Heart left ventricle (tissue), 16 donors: ENCODE data around the gene METTL3. TPM values are rescaled to one million over a fixed set of nuclear protein-coding genes. Genes with fewer than 3 reads are reported as not detected.

Experiments used
- ATAC-seq, 4 donors: fragments of 200-7000 bp; cut with Tn5 transposase; one replicate each; pipeline ENCODE4 v1.9.1; 2020 to 2022; ENCODE audit warnings: moderate library complexity in 4 of 4, mild to moderate bottlenecking in 3 of 4, moderate number of reproducible peaks in 1 of 4
- DNase-seq, 5 donors: peaks; one replicate each; pipeline ENCODE4 v3.0.0-alpha.2; 2020
- H3K27ac ChIP-seq, 12 donors: fragments of 200-600 bp; sonication (generic) in 4 of 12; one replicate each; pipeline versions ENCODE4 v1.5.0 to v1.8.0; 2016 to 2022; ENCODE audit warnings: mild to moderate bottlenecking in 2 of 12
- H3K27me3 ChIP-seq, 9 donors: fragments of 200-600 bp; sonication (generic) in 2 of 9; one replicate each; pipeline versions ENCODE4 v1.5.1 to v1.8.0; 2016 to 2022; ENCODE audit warnings: mild to moderate bottlenecking in 3 of 9
- H3K36me3 ChIP-seq, 9 donors: fragments of 200-600 bp; sonication (generic) in 2 of 9; one replicate each; pipeline versions ENCODE4 v1.5.0 to v1.8.0; 2018 to 2022; ENCODE audit warnings: mild to moderate bottlenecking in 2 of 9
- H3K4me1 ChIP-seq, 12 donors: fragments of 200-600 bp; sonication (generic) in 4 of 12; one replicate each; pipeline versions ENCODE4 v1.5.0 to v1.8.0; 2016 to 2022; ENCODE audit warnings: mild to moderate bottlenecking in 3 of 12
- H3K4me3 ChIP-seq, 12 donors: fragments of 200-600 bp; sonication (generic) in 4 of 12; one replicate each; pipeline versions ENCODE4 v1.5.0 to v1.8.0; 2017 to 2022; ENCODE audit warnings: mild to moderate bottlenecking in 9 of 12, moderate library complexity in 4 of 12
- H3K9me3 ChIP-seq, 12 donors: fragments of 200-600 bp; sonication (generic) in 4 of 12; one replicate each; pipeline versions ENCODE4 v1.5.0 to v1.8.0; 2016 to 2022; ENCODE audit warnings: mild to moderate bottlenecking in 1 of 12
- CTCF ChIP-seq, 12 donors: fragments of 200-600 bp; sonication (generic) in 4 of 12; IDR thresholded peaks; one replicate each; pipeline versions ENCODE4 v1.5.0 to v1.8.0; 2018 to 2022; ENCODE audit warnings: antibody characterized with exemption in 12 of 12, mild to moderate bottlenecking in 5 of 12
- POLR2A ChIP-seq, 2 donors: fragments of 450-650 bp; IDR thresholded peaks; one replicate each; pipeline ENCODE4 v1.6.1; 2017; ENCODE audit warnings: antibody characterized with exemption in 2 of 2, mild to moderate bottlenecking in 2 of 2, moderate library complexity in 2 of 2
- WGBS, 4 donors: extraction: QIAGEN DNeasy Blood & Tissue Kit in 2 of 4; methylation state at CpG; one replicate each; pipeline versions ENCODE4 v1.1.5 to v1.1.7; 2013 to 2018; 5-methylcytosine and 5-hydroxymethylcytosine counted together
- intact Hi-C, 10 donors: fragments of 100-400 bp; cut with DNase I; formaldehyde crosslinking; loops; one replicate each; pipeline versions ENCODE4 v1.11.1 to v1.14.2; 2022
- polyA plus RNA-seq, 2 donors: library from polyadenylated mRNA; stranded (reverse); fragments of 200-250 nt; gene quantifications; one replicate each; pipeline ENCODE4 v1.2.3, GENCODE V29; 2013
- total RNA-seq, 9 donors: library from RNA; depleted of rRNA in 2 of 9; stranded (reverse); fragments of >200 nt in 2 of 9; fragmentation: NEBNext Ultra II Directional in 3 of 9; extraction: Animal tissue kit (Norgen Biotek cat#: 25700) in 3 of 9; gene quantifications; one replicate each; pipeline versions ENCODE4 v1.1.0 to v1.2.4, GENCODE V29; 2016 to 2023
- donor health status: ischemic (EF 13 %, LVEDD 7.1; RV severe dilation, severe dysfunction).
- donor health status: healthy with polysubstance abuse.
- donor health status: DM: no; HTN: yes; CAD: no.
- donor health status: DM: no; HTN: no; CAD: no.
- donor health status: ischemic (EF 25% LVEDD 6.9; RV normal size, moderate dysfunction).
- donor health status: ischemic (EF 25% LVEDD 5.7; RV mildly dilated, moderate dysfunction).
- donor health status: healthy.
- donor health status: DM: yes; HTN: yes; CAD: no.
- donor health status: ischemic (EF 35%, LVEDD 5.7; RV mildly dilated, moderate dysfunction).
- donor health status: nonischemic (EF 11% LVEDD 7.7; RV severe dilation, severe dysfunction).
- donor health status: DM: yes; HTN: yes; CAD: no.
- donor health status: PGD.
- donor health status: ischemic (EF 29% LVEDD 5.4; RV normal size, mild dysfunction).
- donor health status: nonischemic (EF 23%, LVEDD 6.1; RV moderate dilation, normal function).

METTL3 gene
- total and polyA plus RNA-seq, 11 donors, result 21.0 to 37.0 (median 25.2) TPM

GRCh38 chr14:21467616-21468015 lies 43.5 kb downstream of the METTL3 start:
- Histone ChIP-seq H3K9me3 (no peaks in the 10 kb centered on the region), H3K4me1 (no peaks in the 10 kb centered on the region), H3K27me3 (no peaks in the 10 kb centered on the region), H3K27ac (no peak overlapping the region), H3K36me3 (peaks cover 0 to 88% (median 67%) of the 10 kb centered on the region in 9 donors), H3K4me3 (no peak overlapping the region)
- intact Hi-C loops, result no loop called here
- no peak for DNase-seq
- ATAC-seq, result no peak
- TF ChIP-seq CTCF (IDR thresholded peaks at IDR 0.05) (no peak), POLR2A (IDR thresholded peaks at IDR 0.05) (no peak)
- WGBS, 4 donors, result 59 to 71% (median 64%) methylated on average over 1 of the region's 1 CpG

GRCh38 chr14:21455912-21456667 lies 55.0 kb downstream of the METTL3 start, which contains the start of gene CHD8:
Gene CHD8 (minus strand): TSS chr14:21456123. CDS start chr14:21431643, 24,480 bp downstream.
- Histone ChIP-seq H3K27me3 (no peaks in the 10 kb centered on the region), H3K4me3 (peak within 1 kb of the TSS; percentile 64 to 97 (median 85)), H3K9me3 (no peaks in the 10 kb centered on the region), H3K36me3 (peaks cover 0 to 37% (median 21%) of the 10 kb centered on the region in 9 donors), H3K4me1 (peaks cover 0 to 33% (median 15%) of the 10 kb centered on the region in 12 donors), H3K27ac (peak within 1 kb of the TSS; percentile 91 to 99 (median 95))
- 0 to 1% (median 1%) methylated on average over 35 to 36 of the region's 36 CpGs for WGBS, 4 donors
- intact Hi-C loops, result loop anchor here in 8 of 10 donors (1.0 to 10.0 kb wide), 10 partner anchors 19 to 774 kb away; partner anchors contain the start of genes TOX4 (in 5 of the 8), RAB2B (in 4 of the 8), HNRNPC (in 1 of the 8) and METTL3 (in 1 of the 8)
- DNase-seq (peak; percentile 99 to 100 (median 100)), ATAC-seq (peak; percentile 100)
- TF ChIP-seq CTCF (IDR thresholded peaks at IDR 0.05) (peak; percentile 44 to 81 (median 70)), POLR2A (IDR thresholded peaks at IDR 0.05) (peak in 1 of 2 donors; percentile 46)

- peaks cover 0 to 32% (median 16%) of the 10 kb centered on the region in 9 donors for H3K36me3 ChIP-seq
- no peak for TF ChIP-seq POLR2A (IDR thresholded peaks at IDR 0.05)
- no peak for TF ChIP-seq CTCF (IDR thresholded peaks at IDR 0.05)
- 0 to 1% (median 0%) methylated on average over 17 of the region's 17 CpGs for WGBS, 4 donors
- no peaks in the 10 kb centered on the region for H3K27me3 ChIP-seq
- no peak for DNase-seq
- ATAC-seq, result peak in 3 of 4 donors; percentile 7 to 46 (median 20)
- H3K4me1 ChIP-seq, result peaks cover 0 to 36% (median 15%) of the 10 kb centered on the region in 12 donors
- H3K9me3 ChIP-seq, result no peaks in the 10 kb centered on the region
- peak overlapping the region; percentile 64 to 97 (median 85) for H3K4me3 ChIP-seq
- H3K27ac ChIP-seq, result peak overlapping the region in 11 of 12 donors; percentile 21 to 99 (median 95)
- intact Hi-C loops, result loop anchor here in 5 of 10 donors (2.0 to 10.0 kb wide), 4 partner anchors 19 to 773 kb away; partner anchors contain the start of genes HNRNPC (in 1 of the 5) and RNASE4 (in 1 of the 5)
These were observed 55.6 kb downstream of the METTL3 start for GRCh38 chr14:21455592-21455911.
